NCI-H748 (cell line): ENCODE data around the gene NR6A1.

Source experiments
- DNase-seq: peaks from one replicate; lab custom pipeline; 2025; ENCODE audit not compliant: unreplicated experiment; lab: John Stamatoyannopoulos, UW

NR6A1 gene

DNA sequence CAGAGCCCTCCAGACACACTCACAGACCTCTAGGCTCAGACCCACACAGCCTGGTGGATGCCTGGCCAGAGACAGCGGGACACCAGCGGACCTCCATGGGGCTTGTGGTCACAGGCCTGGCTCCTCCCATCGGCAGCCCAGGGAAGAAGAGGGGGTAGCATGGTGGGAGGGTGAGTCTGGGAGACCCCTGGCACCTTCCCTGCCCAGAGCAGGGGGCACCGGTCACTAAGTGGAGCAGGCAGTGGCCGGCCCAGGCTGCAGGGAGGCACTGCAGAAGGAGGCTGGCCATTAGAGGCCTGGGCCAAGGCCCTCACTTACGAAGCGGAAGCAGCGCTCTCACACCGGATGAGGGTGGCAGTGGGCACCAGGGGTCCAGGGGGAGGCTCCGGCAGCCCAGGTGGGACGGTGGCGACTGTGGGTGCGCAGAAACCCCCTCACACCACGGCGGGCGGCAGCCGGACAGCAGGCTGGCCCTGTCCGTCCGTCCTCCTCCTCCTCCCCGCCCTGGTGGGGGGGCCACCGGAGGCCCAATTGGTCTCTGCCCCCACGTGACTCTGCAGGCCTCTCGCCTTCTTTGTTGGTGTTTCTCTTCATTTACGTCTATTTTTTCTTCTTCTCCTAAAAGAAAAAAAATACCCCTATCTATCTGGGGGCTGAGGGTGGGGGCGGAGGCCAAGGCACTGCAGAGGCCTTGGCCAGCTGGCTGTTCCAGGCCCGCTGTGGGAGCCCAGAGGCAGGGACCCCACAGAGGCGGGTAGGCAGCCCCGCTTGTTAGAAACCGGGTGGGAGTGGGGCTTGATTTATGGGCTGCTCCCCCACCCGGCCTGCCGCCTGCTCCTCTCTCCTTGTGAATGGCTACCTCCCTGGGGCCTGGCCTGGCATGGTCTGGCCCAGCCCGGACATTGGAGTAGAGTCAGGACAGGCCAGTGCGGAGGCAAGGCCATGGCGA lies 263.9 kb downstream of the NR6A1 start, which contains the start of gene NR5A1:
NR5A1 (minus strand) TSS at position 469 of the 949 bp plus-strand sequence. CDS start 4,004 bp downstream, outside the sequence.
- DNase-seq = no peak

DNA sequence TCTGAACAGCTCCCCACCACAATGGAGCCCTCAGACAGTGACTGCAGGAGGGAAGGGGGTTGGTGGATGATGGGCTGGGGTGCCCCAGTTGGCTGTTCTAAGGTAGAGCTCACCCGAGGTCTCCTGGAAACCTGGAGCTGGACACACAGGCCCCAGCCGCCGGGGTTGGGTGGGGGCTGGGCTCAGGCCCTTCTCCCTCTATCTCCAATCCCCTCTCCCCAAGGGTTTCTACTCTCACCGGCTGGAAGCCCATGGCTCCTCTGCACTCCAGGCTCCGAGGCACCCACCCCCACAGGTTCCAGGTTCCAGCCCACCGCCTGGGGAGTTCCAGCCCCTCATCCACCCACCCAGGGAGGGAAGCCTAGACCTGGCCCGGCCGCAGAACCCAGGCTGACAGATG lies 264.7 kb downstream of the NR6A1 start:
- DNase-seq = no peak

DNA sequence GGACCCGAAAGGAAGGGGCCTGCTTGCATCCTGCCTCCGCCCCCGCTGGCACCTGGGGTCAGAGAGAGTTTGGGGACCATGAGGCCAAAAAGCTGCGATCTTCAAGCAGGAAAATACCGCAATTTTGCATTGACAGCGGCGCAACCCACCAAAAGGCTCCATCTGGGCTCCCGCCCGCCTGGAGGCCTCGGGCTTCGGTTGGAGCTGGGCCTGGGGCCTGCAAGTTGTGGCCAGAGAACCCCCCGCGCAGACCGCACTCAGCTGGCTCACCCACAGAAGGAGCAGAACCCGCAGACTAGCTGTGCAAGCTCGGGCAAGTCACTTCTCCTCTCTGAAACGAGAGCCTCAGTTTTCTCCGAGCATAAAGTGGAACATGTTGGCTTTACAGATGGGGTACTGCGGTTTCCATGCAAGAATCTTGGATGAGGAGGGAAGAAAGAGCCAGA lies 265.2 kb downstream of the NR6A1 start:
- no peak for DNase-seq

DNA sequence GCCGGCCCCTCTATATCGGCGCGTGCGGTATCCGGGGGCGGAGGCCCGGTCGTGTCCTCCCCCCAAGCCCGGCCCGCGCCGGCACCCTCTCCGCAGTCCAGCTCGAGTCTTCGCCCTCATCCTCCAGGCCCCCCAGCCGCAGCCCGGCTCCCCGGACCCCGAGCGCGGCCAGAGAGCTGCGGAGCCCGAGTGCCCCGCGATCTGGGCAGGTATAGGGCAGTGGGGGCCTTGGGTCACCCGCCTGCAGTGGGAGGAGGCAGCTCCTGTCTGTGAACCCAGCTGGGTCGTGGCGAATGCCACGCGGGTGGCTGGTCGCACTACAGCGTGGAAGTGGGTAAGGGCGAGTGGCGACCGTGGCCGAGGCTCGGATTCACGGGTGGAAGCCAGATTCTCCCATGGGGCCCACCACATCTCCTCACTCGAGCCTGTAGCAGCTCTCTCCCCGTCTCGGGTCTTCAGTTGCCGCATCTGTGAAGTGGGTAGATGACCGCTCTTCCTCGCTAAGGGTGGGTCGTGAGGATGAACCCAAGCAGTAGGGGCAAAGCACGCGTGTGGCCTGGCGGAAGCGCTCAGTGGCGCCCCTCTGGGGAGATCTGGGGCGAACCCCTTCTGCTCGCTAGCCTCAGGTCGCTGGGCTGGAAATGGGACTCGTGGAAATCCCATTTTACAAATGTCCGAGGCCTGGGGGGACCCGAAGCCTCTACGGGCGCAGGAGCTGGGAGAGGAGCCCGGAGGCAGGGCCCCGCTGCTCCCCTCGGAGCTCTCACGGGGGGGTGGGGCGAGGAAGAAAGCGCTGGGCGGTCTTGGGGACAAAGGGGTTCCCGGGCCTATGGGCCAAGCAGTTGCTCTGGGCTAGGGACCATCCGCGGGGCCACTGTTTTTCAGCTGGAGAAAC lies 265.9 kb downstream of the NR6A1 start:
- no peak for DNase-seq

DNA sequence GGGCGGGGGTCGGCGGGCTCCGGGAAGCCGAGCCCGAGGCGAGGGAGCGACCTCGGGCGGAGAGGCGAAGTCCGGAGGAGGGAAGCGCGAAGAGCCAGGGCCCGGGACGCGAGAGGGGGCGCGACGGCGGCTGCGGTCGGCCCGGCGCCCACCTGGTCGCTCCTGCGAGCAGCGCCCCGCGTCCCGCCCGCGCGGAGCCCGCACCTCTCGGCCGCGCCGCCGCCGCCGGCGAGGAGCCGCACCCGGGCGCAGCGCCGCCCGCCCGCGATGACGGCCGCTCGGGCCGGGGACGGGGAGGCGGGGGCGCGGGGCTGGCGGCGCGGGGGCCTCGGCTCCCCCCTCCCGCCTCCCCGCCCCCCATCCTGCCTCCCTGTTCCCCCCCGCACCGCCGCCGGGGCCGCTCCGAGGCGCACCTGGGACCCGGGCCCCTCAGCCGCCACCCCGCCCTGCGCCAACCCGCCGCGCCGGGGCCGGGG lies 266.5 kb downstream of the NR6A1 start:
- DNase-seq = peak; percentile 29

DNA sequence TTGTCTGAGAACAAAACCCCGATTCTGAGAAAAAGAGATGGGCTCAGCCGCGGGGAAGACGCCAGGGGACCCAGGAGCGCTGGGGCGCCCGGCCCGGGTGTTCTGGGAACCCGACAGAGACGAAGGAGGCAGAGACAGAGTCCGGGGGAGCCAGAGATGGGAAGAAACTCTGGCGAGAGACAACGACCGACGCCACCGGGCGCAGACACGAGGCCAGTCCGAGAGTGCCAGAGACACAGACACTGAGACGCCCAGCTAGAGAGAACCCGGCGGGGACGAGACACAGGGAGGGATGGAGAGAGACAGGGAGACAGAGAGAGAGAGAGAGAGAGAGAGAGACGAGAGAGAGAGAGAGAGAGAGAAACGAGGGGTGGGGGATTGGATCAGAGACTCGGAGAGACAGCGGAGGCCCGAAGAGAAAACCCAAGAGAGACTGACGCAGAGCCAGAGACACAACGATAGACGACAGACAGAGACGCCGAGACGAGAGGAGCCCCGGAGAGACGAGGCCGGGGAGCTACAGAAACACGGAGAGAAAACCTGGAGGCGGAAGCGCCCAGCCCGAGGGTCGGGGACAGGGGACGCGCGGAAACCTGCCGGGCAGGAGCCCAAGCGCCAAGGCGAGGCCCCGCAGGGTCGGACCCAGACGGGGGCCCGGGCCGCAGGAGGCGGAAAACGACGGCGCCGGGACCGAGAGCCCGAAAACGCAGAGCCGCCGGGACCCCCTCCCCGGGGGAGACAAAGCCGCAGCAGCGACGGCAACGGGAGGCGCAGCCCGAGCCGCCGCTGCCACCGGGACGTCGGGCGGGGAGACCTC lies 267.2 kb downstream of the NR6A1 start:
- DNase-seq = peak; percentile 29

DNA sequence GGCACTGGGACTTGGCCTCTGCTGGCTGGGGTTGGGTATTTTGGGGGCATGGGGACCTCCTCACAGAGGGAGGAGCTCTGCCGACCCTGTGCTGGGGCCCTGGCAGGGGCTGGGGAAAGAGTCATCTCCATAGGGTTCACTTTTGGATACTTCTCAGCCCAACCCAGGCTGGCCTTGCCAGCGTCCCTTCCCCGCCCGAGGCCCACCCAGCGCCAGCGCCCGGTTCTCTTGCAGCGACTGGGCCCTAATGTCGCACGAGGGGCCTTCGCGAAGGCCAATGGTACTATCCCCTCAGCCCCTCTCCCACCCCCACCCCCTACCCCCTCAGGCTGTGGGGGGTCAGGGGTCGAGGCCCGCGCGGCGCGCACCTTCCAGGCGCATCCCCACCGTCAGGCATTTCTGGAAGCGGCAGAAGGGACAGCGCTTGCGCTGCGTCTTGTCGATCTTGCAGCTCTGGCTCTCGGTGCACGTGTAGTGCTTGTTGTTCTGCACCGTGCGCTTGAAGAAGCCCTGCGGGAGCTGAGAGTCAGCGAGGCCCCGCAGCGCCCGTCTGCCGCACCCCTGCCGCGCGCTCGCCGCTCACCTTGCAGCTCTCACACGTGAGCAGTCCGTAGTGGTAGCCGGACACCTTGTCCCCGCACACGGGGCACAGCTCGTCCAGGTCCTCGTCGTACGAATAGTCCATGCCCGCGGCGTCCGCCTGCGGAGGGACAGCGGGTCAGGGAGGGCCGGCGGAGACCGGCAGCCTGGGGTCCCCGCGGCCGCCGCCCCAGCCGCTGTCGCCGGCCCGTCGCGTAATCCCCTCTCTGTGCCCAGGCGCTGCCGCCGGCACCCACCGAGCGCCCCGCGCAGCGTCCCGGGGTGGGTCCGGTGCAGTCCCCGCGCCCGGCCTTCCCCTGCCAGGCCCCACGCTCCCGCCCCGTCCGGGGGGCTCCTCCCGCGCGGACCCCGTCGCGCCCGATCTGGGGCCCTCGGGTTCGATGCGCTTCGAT lies 268.1 kb downstream of the NR6A1 start:
- DNase-seq = no peak

DNA sequence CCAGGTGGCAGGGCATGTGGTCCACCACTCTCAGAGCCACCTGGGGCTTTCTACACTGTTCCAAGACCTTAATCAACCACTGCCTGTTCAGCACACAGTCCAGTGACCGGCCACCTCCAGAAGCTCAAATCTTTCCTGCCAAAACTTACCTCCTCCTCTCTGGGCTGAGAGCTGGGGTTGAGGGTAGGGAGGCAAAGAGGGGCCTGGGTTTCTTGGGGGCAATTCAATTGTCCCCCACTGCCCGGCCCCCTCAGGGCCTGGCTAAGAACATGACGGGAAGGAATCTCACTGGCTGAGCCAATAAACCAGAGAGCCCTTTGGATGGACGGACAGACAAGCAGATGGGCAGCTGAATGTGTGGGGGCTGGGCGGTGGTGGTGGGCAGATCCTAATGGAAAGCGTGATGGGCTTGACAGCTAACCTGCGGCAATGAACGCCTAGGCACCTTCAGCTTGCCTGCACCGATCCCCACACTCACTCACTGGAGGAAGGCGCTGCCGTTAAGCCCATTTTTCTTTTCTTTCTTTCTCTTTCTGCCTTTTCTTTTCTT lies 269.3 kb downstream of the NR6A1 start:
- no peak for DNase-seq

DNA sequence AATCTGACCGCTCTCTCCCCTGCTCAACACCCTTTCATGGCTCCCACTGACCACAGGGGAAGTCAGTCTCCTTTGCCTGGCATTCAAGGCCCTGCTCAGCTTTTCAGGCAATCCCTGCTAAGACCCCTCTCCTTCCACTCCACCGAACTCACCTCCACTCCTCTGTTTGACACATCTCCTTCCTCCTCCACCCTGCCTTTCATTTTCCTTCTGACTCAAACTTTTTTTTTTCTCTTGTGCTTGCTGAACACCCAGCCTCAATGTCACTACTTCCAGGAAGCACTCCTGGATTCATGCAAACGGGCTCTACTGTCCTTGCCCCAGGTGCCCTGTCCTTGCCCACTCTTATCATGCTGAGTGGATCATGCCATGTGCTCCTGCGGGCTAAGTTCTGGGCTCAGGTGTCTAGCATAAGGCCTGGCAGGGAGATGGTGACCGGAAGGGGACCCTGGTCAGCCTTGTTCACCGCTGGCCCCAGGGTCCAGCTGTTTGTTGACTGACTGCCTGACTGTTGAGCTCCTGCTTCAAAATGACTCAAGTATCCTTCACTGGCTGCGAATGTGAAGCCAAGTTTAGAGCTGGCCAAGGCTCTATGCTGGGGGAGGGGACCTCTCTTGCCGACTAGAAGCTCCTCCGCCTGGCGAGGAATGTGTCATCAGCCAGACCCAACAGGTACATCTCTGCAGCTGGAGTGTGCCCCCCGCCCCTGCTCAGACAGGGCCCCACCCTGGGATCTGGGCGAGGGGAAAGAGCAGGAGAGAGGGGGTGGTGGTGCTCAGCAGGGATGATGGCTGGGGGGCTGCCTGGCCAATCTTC lies 270.1 kb downstream of the NR6A1 start:
- DNase-seq = no peak

DNA sequence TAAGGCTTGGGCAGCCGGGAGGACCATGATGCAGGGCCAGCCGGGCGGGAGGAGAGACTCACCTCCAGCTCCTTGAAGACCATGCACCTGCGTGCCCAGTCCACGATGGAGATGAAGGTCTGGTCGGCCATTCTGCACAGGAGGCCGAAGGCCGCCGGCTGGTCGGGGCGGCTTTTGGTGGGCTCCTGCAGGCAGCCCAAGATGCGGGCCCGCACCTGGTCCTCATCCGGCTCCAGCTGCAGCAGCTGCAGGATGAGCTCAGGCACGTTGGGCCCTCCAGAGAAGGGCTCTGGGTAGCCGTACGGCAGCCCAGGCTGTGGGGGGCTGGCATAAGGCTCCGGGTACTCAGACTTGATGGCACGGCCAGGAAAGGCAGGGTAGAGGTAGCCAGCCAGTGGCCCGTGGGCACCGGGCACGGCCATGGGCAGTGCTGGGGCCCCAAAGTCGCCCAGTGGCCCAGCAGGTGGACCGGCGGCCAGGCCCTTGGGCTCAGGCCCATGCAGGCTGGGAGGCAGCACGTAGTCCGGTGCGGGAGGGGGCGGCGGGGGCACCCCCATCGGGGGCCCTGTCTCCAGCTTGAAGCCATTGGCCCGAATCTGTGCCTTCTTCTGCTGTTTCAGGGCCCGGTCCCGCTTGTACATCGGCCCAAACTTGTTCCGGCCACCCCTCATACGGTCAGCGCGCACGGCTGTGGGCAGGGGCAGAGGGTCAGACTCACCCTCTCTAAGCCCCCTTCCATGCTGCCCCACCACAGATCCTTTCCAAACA lies 270.9 kb downstream of the NR6A1 start:
- DNase-seq = no peak

DNA sequence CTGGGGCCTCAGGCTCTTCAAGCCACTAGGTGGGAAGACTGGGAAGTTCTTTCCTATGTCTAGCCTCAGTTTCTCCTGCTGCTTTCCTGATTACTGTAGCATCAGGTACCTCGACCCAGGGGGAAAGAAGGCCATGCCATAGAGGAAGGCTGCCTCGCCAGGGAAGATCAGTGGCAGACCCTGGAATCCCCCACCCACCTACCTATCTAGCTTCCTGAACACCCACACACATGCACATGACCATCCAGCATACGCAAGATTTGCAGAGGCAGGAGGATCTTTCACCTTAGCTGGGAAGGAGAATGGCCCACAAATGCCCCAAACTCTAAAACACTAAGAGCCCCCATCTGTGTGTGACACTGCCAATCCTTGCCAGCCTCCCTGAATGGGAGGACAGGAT lies 271.9 kb downstream of the NR6A1 start:
- DNase-seq = no peak

DNA sequence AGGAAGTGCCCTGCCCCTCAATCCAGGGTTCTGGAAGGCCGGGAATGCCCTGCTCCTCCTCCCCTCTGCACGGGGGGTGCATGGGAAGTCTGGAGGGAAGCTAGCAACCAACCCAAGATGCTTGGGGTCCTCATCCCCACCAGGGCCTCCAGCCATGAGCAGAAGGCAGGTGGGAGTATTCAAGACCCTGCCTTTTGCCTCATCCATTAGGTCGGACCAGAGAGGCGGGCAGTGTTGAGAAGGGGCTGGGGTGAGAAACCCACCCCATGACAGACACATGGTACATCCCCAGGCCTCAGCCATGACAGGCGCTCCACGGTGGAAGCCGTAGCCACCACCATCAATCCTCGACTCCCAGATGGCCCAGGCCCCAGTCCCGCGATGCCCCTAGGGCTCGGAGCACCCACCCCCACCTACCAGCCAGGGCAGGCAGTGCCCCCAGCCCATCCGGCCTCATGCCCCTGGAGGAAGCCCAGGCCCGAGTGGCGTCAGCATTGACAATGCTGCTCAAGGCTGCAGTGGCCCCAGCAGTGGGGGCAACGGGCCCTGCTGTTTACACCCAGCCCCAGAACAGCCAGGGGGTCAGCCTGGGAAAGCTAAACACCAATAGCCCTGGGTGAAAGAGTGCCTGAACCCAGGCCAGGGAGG lies 272.5 kb downstream of the NR6A1 start:
- DNase-seq = no peak

DNA sequence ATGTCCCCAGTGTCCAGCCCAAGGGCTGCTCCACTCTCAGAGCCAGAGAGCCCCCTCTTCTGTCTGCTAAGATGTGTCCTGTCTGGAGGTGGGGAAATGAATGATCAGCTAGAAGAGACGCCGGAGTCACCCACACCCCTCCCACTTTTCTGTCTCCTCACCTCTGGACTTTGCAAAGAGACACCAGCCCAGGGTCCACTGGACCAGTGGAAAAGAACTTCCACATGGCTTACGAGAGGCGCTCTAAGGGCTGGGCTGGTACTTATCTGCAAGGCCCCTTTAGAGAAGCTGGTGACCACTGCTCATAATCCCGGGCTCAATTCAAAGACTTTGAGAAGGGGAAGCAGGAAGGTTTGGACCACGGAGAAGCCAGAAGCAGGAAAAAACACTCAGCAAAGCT lies 273.1 kb downstream of the NR6A1 start:
- DNase-seq = no peak

DNA sequence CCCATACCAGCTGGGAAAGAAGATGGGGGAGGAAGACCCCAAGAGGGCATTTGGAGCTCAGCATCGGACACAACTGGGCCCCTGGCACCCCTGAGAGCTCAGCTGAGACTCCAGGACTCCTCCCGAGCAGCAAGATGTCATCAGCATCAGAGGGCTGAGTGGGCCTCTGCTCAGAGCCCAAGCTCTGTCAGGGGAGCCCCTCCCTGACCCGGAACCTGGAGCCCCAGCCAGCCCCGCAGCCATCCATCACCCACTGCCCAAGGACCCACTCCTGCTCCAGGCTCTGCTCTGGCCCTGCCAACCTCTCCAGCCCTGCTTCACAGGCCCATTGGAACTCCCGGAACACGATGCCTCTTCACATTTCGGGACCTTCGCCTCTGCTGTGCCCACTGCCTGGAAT lies 273.7 kb downstream of the NR6A1 start:
- DNase-seq = no peak

DNA sequence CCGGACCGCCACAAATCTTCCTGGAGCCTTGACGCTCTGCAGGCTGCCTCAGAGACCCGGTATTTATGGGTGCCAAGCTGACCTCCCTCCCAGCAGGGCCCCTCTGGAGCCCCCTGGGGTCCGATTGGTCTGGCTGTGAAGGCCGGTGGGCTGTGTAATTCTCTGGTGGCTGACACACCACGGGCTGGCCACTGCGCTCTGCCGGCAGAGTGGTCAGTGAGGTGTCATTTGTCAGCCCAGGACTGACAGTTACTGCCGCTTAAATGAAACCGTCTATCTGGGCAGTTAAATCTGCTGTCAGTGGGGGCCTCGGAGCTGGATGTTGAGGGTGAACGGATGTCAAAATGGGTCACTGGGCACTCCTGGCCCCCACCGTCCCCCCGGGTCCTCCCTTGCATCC lies 274.6 kb downstream of the NR6A1 start:
- no peak for DNase-seq

DNA sequence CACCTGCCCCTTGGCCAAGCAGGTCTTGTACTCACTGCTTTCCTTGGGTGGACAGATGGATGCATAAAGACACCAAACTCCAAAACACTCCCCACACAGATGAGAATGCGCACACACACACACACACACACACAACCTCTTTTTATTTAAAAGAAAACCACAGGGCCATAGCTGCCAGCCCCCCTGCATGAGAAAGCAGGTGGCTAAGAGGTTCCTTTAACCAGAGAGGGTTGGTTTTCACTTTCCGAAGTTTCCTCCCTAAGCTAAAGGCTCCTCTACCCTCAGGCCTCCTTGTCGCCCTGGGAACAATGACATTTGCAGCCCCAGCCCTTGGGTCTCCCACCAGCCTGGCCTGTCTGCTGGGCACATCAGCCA lies 275.0 kb downstream of the NR6A1 start:
- no peak for DNase-seq
